HCT116 (cell line): Measurements from ENCODE around the gene LACRT. TPM values are rescaled to one million over a fixed set of nuclear protein-coding genes. Genes with fewer than 3 reads are reported as not detected.

Experiments used
- ATAC-seq: fragments of 200-7000 bp; cut with Tn5 transposase; 2 replicates; pipeline ENCODE4 v1.9.1; 2020; ENCODE audit warnings: mild to moderate bottlenecking, moderate library complexity
- BruUV-seq: library from RNA; stranded (reverse); fragments of 400-500 nt; replicated peaks from 2 replicates; lab custom pipeline; 2021; lab: Mats Ljungman, UMichigan
- CTCF ChIA-PET: fragments of 300-600 bp; sonication (Branson Sonifier 250); formaldehyde crosslinking; loops from one replicate; lab custom pipeline; 2021; ENCODE audit warnings: antibody characterized with exemption; lab: Charles Lee
- POLR2A ChIA-PET: fragments of 300-600, 350-600 bp; sonication (Branson Sonifier 250); formaldehyde crosslinking; loops from one replicate; lab custom pipeline; 2021; ENCODE audit warnings: antibody characterized with exemption; lab: Charles Lee
- RAD21 ChIA-PET, 2 experiments: fragments of 300-600 bp; sonication (Branson Sonifier 250); formaldehyde crosslinking; loops; one replicate each; lab custom pipeline; 2023; ENCODE audit warnings: low total read pairs in 2 of 2; ENCODE audit not compliant: uncharacterized antibody in 2 of 2, unreplicated experiment in 2 of 2, low non-redundant PET in 1 of 2; lab: Charles Lee
- DNase-seq: peaks from one replicate; pipeline ENCODE4 v3.0.0-alpha.2; 2010; ENCODE audit warnings: low read depth, low spot score
- H2AFZ ChIP-seq: fragments of 200-600 bp; shearing (Covaris generic), sonication (generic); 2 replicates; pipeline ENCODE4 v1.6.1; 2017; ENCODE audit warnings: low read depth, mixed run types, mixed read lengths, antibody characterized with exemption, low read length; ENCODE audit not compliant: poor library complexity, severe bottlenecking
- H3K27ac ChIP-seq: 2 replicates; pipeline ENCODE4 v1.5.1; 2012; ENCODE audit warnings: low read depth, low read length
- H3K27me3 ChIP-seq: fragments of 200-600 bp; sonication (generic); 2 replicates; pipeline ENCODE4 v1.6.1; 2016; ENCODE audit warnings: mixed run types, low read length, mixed read lengths; ENCODE audit not compliant: insufficient read depth
- H3K36me3 ChIP-seq, 2 experiments: fragments of 200-500 bp in 1 of 2; fragments of 200-600 bp in 1 of 2; sonication (Bioruptor generic) in 1 of 2; sonication (generic) in 1 of 2; 2 replicates each; pipeline versions ENCODE4 v1.5.1 to v1.6.1; 2014 to 2016; ENCODE audit warnings: low read length in 2 of 2, inconsistent platforms in 1 of 2, mixed read lengths in 1 of 2, mixed run types in 1 of 2; ENCODE audit not compliant: insufficient read depth in 2 of 2, control insufficient read depth in 1 of 2
- H3K4me1 ChIP-seq, 2 experiments: fragments of 200-600 bp in 1 of 2; sonication (generic) in 1 of 2; 2 replicates each; pipeline versions ENCODE4 v1.5.1 to v1.6.1; 2012 to 2017; ENCODE audit warnings: low read length in 2 of 2, inconsistent platforms in 1 of 2, mild to moderate bottlenecking in 1 of 2, mixed read lengths in 1 of 2, mixed run types in 1 of 2, moderate library complexity in 1 of 2; ENCODE audit not compliant: insufficient read depth in 2 of 2, control insufficient read depth in 1 of 2
- H3K4me2 ChIP-seq: fragments of 200-600 bp; sonication (generic); 2 replicates; pipeline ENCODE4 v1.6.1; 2017; ENCODE audit warnings: mixed run types, low read length, mixed read lengths
- H3K4me3 ChIP-seq, 2 experiments: fragments of 200-600 bp in 1 of 2; sonication (generic) in 1 of 2; replicated peaks in 1 of 2; 2 replicates each; pipeline ENCODE4 v1.5.1; 2011 to 2016; ENCODE audit warnings: low read length in 2 of 2, control low read depth in 1 of 2, low read depth in 1 of 2, mild to moderate bottlenecking in 1 of 2, mixed read lengths in 1 of 2, mixed run types in 1 of 2
- H3K79me2 ChIP-seq: fragments of 200-600 bp; sonication (generic); 2 replicates; pipeline ENCODE4 v1.6.1; 2017; ENCODE audit warnings: mild to moderate bottlenecking, mixed run types, low read length, moderate library complexity, mixed read lengths; ENCODE audit not compliant: insufficient read depth
- H3K9ac ChIP-seq: fragments of 200-600 bp; sonication (generic); 2 replicates; pipeline ENCODE4 v1.6.1; 2016; ENCODE audit warnings: low read length, mixed read lengths
- H3K9me2 ChIP-seq: fragments of 200-600 bp; sonication (generic), shearing (Covaris generic); 2 replicates; pipeline ENCODE4 v1.6.1; 2017; ENCODE audit warnings: mixed run types, mild to moderate bottlenecking, moderate library complexity; ENCODE audit not compliant: insufficient read depth
- H3K9me3 ChIP-seq, 2 experiments: fragments of 200-500 bp in 1 of 2; fragments of 200-600 bp in 1 of 2; sonication (Bioruptor generic) in 1 of 2; sonication (generic) in 1 of 2; 2 replicates each; pipeline ENCODE4 v1.6.1; 2014 to 2017; ENCODE audit warnings: low read length in 2 of 2, mixed read lengths in 2 of 2, inconsistent platforms in 1 of 2, low read depth in 1 of 2, mild to moderate bottlenecking in 1 of 2, mixed run types in 1 of 2, moderate library complexity in 1 of 2; ENCODE audit not compliant: control insufficient read depth in 1 of 2, insufficient read depth in 1 of 2
- H4K20me1 ChIP-seq: fragments of 200-600 bp; sonication (generic), shearing (Covaris generic); 2 replicates; pipeline ENCODE4 v1.6.1; 2017; ENCODE audit warnings: mixed run types, mild to moderate bottlenecking, moderate library complexity; ENCODE audit not compliant: insufficient read depth
- CBX3 ChIP-seq: IDR thresholded peaks from 2 replicates; pipeline ENCODE4 v1.6.1; 2012; ENCODE audit warnings: low read depth
- EGR1 ChIP-seq: IDR thresholded peaks from 2 replicates; pipeline ENCODE4 v1.6.1; 2012; ENCODE audit warnings: low read depth
- ELF1 ChIP-seq: IDR thresholded peaks from 2 replicates; pipeline ENCODE4 v1.6.1; 2012; ENCODE audit warnings: low read depth, borderline replicate concordance
- EZH2 ChIP-seq: fragments of 200-600 bp; sonication (generic); IDR thresholded peaks from 2 replicates; pipeline ENCODE4 v1.6.1; 2017; ENCODE audit warnings: antibody characterized with exemption, mixed run types
- FOSL1 ChIP-seq: IDR thresholded peaks from 2 replicates; pipeline ENCODE4 v1.6.1; 2012; ENCODE audit warnings: low read depth
- JUND ChIP-seq: IDR thresholded peaks from 2 replicates; pipeline ENCODE4 v1.6.1; 2012
- POLR2A ChIP-seq: IDR thresholded peaks from 2 replicates; pipeline ENCODE4 v1.7.0; 2011; ENCODE audit warnings: borderline replicate concordance; ENCODE audit not compliant: insufficient read depth, insufficient read length; ENCODE audit errors: extremely low read depth
- REST ChIP-seq: IDR thresholded peaks from 2 replicates; pipeline ENCODE4 v1.6.1; 2012; ENCODE audit warnings: low read depth
- SIN3A ChIP-seq: IDR thresholded peaks from 2 replicates; pipeline ENCODE4 v1.6.1; 2012; ENCODE audit warnings: low read depth
- TCF7L2 ChIP-seq: IDR thresholded peaks from 2 replicates; pipeline ENCODE4 v1.7.0; 2011; ENCODE audit warnings: borderline replicate concordance, inconsistent platforms; ENCODE audit not compliant: insufficient read depth, insufficient read length; ENCODE audit errors: extremely low read depth
- YY1 ChIP-seq: IDR thresholded peaks from 2 replicates; pipeline ENCODE4 v1.6.1; 2011; ENCODE audit warnings: low read length, low read depth, moderate library complexity, mild to moderate bottlenecking; ENCODE audit not compliant: insufficient replicate concordance; ENCODE audit errors: extremely low read depth
- intact Hi-C: fragments of 100-400 bp; cut with micrococcal nuclease; formaldehyde crosslinking; loops from 2 replicates; pipeline ENCODE4 v1.10.0; 2022
- total RNA-seq: library from RNA; stranded (reverse); gene quantifications from one replicate; pipeline ENCODE4 v1.2.1, GENCODE V29; 2021; ENCODE audit not compliant: unreplicated experiment
- TF ChIP-seq, protein P1 (sequence below), 3 experiments: fragments of 200-600 bp in 1 of 3; sonication (generic) in 1 of 3; IDR thresholded peaks in 2 of 3; conservative IDR thresholded peaks in 1 of 3; 2 replicates each; pipeline ENCODE4 v1.5.1; 2012 to 2017; ENCODE audit warnings: low read depth in 2 of 3, low read length in 2 of 3, antibody characterized with exemption in 1 of 3, borderline replicate concordance in 1 of 3, control low read depth in 1 of 3, mild to moderate bottlenecking in 1 of 3, mixed read lengths in 1 of 3, mixed run types in 1 of 3, moderate library complexity in 1 of 3; ENCODE audit not compliant: insufficient read depth in 1 of 3

LACRT gene
- total RNA-seq, 1 experiment from 2014 or later = not detected

- ChIA-PET CTCF (interaction anchor here (1.4 kb wide), 1 partner anchor 12 kb away, joined by 4 read pairs; no protein-coding TSS in a partner anchor), RAD21 (no interaction called here), POLR2A (no interaction called here)
- H4K20me1 ChIP-seq = no peaks in the 10 kb centered on the region
- no peak overlapping the region for H3K4me3 ChIP-seq
- peaks cover 0 to 14% of the 10 kb centered on the region in 2 experiments; a peak in 2 of 4 replicates for H3K4me1 ChIP-seq
- ATAC-seq (no peak), DNase-seq (no peak)
- BruUV-seq = no TSS peak
- no peak overlapping the region for H3K9ac ChIP-seq
- no peaks in the 10 kb centered on the region for H3K9me2 ChIP-seq
- H3K4me2 ChIP-seq = no peak overlapping the region
- no peak overlapping the region for H2AFZ ChIP-seq
- no peaks in the 10 kb centered on the region for H3K9me3 ChIP-seq
- no peaks in the 10 kb centered on the region for H3K36me3 ChIP-seq
- TF ChIP-seq SIN3A (no peak), POLR2A (no peak), EGR1 (no peak), EZH2 (no peak), ELF1 (no peak), CBX3 (no peak)
- TF ChIP-seq, protein P1, sequence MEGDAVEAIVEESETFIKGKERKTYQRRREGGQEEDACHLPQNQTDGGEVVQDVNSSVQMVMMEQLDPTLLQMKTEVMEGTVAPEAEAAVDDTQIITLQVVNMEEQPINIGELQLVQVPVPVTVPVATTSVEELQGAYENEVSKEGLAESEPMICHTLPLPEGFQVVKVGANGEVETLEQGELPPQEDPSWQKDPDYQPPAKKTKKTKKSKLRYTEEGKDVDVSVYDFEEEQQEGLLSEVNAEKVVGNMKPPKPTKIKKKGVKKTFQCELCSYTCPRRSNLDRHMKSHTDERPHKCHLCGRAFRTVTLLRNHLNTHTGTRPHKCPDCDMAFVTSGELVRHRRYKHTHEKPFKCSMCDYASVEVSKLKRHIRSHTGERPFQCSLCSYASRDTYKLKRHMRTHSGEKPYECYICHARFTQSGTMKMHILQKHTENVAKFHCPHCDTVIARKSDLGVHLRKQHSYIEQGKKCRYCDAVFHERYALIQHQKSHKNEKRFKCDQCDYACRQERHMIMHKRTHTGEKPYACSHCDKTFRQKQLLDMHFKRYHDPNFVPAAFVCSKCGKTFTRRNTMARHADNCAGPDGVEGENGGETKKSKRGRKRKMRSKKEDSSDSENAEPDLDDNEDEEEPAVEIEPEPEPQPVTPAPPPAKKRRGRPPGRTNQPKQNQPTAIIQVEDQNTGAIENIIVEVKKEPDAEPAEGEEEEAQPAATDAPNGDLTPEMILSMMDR (IDR thresholded peaks at IDR 0.05 in 2 of 3, conservative IDR thresholded peaks at IDR 0.05 in 1 of 3; ENCODE audit: borderline replicate concordance in 1 of 3, insufficient read depth in 1 of 3, low read depth in 2 of 3, low read length in 2 of 3) = no peak
- intact Hi-C loops = no loop called here
- no peaks in the 10 kb centered on the region for H3K79me2 ChIP-seq
- peaks cover 10% of the 10 kb centered on the region; the same call in 1 of the 2 replicates for H3K27me3 ChIP-seq
- H3K27ac ChIP-seq = no peak overlapping the region
Measured at GRCh38 chr12:54584128-54584527, 50.6 kb downstream of the LACRT start.

- no peak for DNase-seq
- POLR2A ChIA-PET = no interaction called here
- Histone ChIP-seq H4K20me1 (no peaks in the 10 kb centered on the region), H3K27me3 (peaks cover 6% of the 10 kb centered on the region; the same call in 1 of the 2 replicates), H3K36me3 (no peaks in the 10 kb centered on the region), H3K27ac (no peak overlapping the region), H3K9ac (no peak overlapping the region), H3K4me2 (no peak overlapping the region), H2AFZ (no peak overlapping the region), H3K9me2 (no peaks in the 10 kb centered on the region), H3K4me1 (peaks cover 0 to 14% of the 10 kb centered on the region in 2 experiments; a peak in 2 of 4 replicates), H3K9me3 (no peaks in the 10 kb centered on the region), H3K79me2 (no peaks in the 10 kb centered on the region), H3K4me3 (no peak overlapping the region)
- no peak for ATAC-seq
- BruUV-seq = no TSS peak
- CTCF ChIA-PET = interaction anchor here (1.4 kb wide), 1 partner anchor 12 kb away, joined by 4 read pairs; no protein-coding TSS in a partner anchor
- intact Hi-C loops = no loop called here
- RAD21 ChIA-PET = no interaction called here
- TF ChIP-seq EZH2 = no peak
- TF ChIP-seq FOSL1 = no peak
- TF ChIP-seq SIN3A = no peak
- TF ChIP-seq REST = no peak
- TF ChIP-seq CBX3 = no peak
- TF ChIP-seq TCF7L2 = no peak
- TF ChIP-seq JUND = no peak
- TF ChIP-seq, protein P1 (IDR thresholded peaks at IDR 0.05 in 2 of 3, conservative IDR thresholded peaks at IDR 0.05 in 1 of 3; ENCODE audit: borderline replicate concordance in 1 of 3, insufficient read depth in 1 of 3, low read depth in 2 of 3, low read length in 2 of 3) = no peak
- TF ChIP-seq YY1 = no peak
- no peak for TF ChIP-seq EGR1
Measured at GRCh38 chr12:54583726-54584125, 51.0 kb downstream of the LACRT start.
